ENCODE measurements around the gene CBX8. TPM values are rescaled to one million over a fixed set of nuclear protein-coding genes. Genes with fewer than 3 reads are reported as not detected.
A peak's percentile ranks its signal among the peaks of the same experiment; 100 is the strongest.

CBX8 gene
- total and polyA plus RNA-seq, 2 of the 8 experiments (the other 6 are each of a cell fraction or from before 2014, with no cell fraction given): 0.09 to 2.1 TPM

DNA sequence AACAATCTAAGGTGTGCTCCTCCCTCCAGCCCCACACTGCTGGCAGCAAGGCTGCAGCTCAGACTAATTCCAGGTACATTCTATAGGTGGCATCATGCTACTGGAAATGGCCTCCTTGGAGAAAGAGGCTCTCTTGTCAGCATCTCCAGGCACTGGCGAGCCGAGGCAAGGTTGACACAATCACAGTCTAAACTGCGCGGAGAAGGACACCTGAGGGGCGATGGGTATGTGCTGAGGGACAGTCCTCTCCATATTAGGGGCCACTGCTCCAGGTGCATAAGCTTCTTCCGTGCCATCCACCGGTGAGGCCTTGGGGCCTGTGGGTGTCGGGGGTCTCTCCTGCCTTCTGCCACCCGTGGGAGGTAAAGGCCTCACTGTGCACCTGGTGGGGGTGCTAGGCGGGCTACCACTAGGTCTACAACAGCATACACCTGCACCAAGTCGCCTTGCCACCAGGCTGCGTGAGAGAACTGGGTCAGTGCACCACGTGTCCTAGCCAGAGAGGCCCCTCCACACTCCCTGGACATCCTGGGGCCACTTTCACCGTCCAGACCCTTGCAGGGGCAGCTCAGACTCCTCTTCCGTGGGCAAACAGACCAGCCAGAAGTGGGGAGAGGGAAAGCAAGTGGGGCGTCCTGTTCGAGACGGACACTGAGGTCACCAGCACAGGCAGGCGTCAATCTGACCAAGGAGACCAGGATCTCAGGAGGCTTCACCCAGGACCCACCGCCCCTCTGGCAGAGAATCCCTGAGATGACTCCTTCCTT, 12.1 kb upstream of the CBX8 start:
- Histone ChIP-seq H3K36me3 (ENCODE audit: control insufficient read depth in 2 of 4, insufficient read depth in 4 of 4, low read length in 3 of 4) (peaks cover 0 to 4% (median 0%) of the 10 kb centered on the region in 4 experiments; a peak in 1 of 8 replicates), H3K79me2 (ENCODE audit: control insufficient read depth in 1 of 2, insufficient read depth in 2 of 2, low read length in 2 of 2) (no peaks in the 10 kb centered on the region), H3K4me1 (replicated peaks in 1 of 4; ENCODE audit: control insufficient read depth in 3 of 4, insufficient read depth in 4 of 4, low read length in 3 of 4) (peaks cover 0 to 58% (median 41%) of the 10 kb centered on the region in 4 experiments; a peak in 6 of 7 replicates), H3K27me3 (replicated peaks in 1 of 4; ENCODE audit: control insufficient read depth in 3 of 4, extremely low read depth in 1 of 4, insufficient read depth in 3 of 4, low read length in 3 of 4) (peaks cover 82 to 95% (median 93%) of the 10 kb centered on the region in 4 experiments), H2BK15ac (ENCODE audit: low read length) (peak overlapping the region; percentile 94; the same call in 1 of the 2 replicates), H3K4me3 (ENCODE audit: extremely low read depth in 1 of 4, insufficient read depth in 2 of 4, low read depth in 3 of 4, low read length in 4 of 4) (peak overlapping the region in 1 of 4 experiments; percentile 28; a peak in 1 of 8 replicates), H3K23ac (ENCODE audit: insufficient read length) (no peak overlapping the region), H2BK20ac (ENCODE audit: low read length) (0 out of 2 replicates have a peak overlapping the region, but pooled peaks have one; percentile 15), H4K5ac (ENCODE audit: insufficient read length, low read depth, low read length) (no peak overlapping the region), H3K27ac (ENCODE audit: low read depth, low read length) (no peak overlapping the region), H3K79me1 (ENCODE audit: low read depth, low read length) (no peaks in the 10 kb centered on the region), H4K91ac (replicated peaks; ENCODE audit: insufficient read length, low read length) (peak overlapping the region; percentile 48), H3K23me2 (ENCODE audit: low read depth, low read length) (peaks cover 5% of the 10 kb centered on the region), H3K56ac (replicated peaks; ENCODE audit: insufficient read length, low read depth, low read length) (no peak overlapping the region), H3K14ac (ENCODE audit: insufficient read length) (no peak overlapping the region), H3K4me2 (ENCODE audit: insufficient read depth in 1 of 2, low read depth in 2 of 2, low read length in 2 of 2) (peak overlapping the region; percentile 51 to 63; a peak in 3 of 4 replicates), H4K20me1 (replicated peaks in 1 of 2; ENCODE audit: control insufficient read depth in 1 of 2, insufficient read depth in 2 of 2, low read length in 2 of 2) (peaks cover 0 to 35% of the 10 kb centered on the region in 2 experiments), H2AK5ac (ENCODE audit: low read depth, low read length) (no peak overlapping the region), H3K18ac (ENCODE audit: extremely low read depth, low read length) (peak overlapping the region; percentile 83), H4K8ac (ENCODE audit: extremely low read depth, insufficient read depth, low read length) (peak overlapping the region; percentile 31; the same call in 1 of the 2 replicates), H3K4ac (replicated peaks; ENCODE audit: insufficient read length, low read depth, low read length) (no peak overlapping the region), H3K9ac (replicated peaks in 1 of 4; ENCODE audit: extremely low read depth in 1 of 4, low read depth in 3 of 4, low read length in 3 of 4) (peak overlapping the region in 1 of 4 experiments; percentile 39; a peak in 2 of 7 replicates), H2BK12ac (ENCODE audit: low read depth, low read length) (peak overlapping the region; percentile 96), H2BK120ac (replicated peaks; ENCODE audit: low read depth, low read length) (no peak overlapping the region), H2BK5ac (ENCODE audit: low read depth, low read length) (no peak overlapping the region), H3K9me3 (ENCODE audit: insufficient read depth in 2 of 2, low read depth in 1 of 2, low read length in 1 of 2) (no peaks in the 10 kb centered on the region), H2AFZ (ENCODE audit: low read length) (no peak overlapping the region)
- ChIA-PET CTCF (ENCODE audit: partially characterized antibody) (interaction anchor here (0.7 to 19.1 kb wide), 38 partner anchors 10 to 293 kb away, joined by 3 to 576 read pairs (median 5); partner anchors contain the start of genes CBX4, CBX8 and GAA), POLR2A (ENCODE audit: partially characterized antibody) (interaction anchor here (0.7 to 24.0 kb wide), 12 partner anchors 9 to 183 kb away, joined by 3 to 374 read pairs (median 4); partner anchors contain the start of genes CBX4 and CBX8)
- 26% methylated on average over 20 of the region's 20 CpGs; no CpG with 5 or more reads in 1 of the 2 experiments for WGBS, 2 experiments (ENCODE audit: extremely low coverage in 1 of 2, insufficient coverage in 1 of 2, insufficient read length in 1 of 2, insufficient replicate concordance in 2 of 2, low coverage in 1 of 2, low lambda C conversion rate in 2 of 2, missing lambda C conversion rate in 1 of 2)
- DNase-seq (ENCODE audit: low read depth in 1 of 2, low spot score in 2 of 2): peak in 1 of 2 experiments; percentile 67
- peak; percentile 84 for FAIRE-seq
- TF ChIP-seq PHF8 (conservative IDR thresholded peaks at IDR 0.05; ENCODE audit: low read depth, low read length) (no peak), KDM4A (IDR thresholded peaks at IDR 0.05; ENCODE audit: low read depth, low read length, severe bottlenecking) (no peak), TEAD4 (IDR thresholded peaks at IDR 0.05; ENCODE audit: low read depth, low read length) (0 out of 2 replicates have a peak, but pooled peaks have one; percentile 22), JUND (IDR thresholded peaks at IDR 0.05; ENCODE audit: low read length) (no peak), CREB1 (IDR thresholded peaks at IDR 0.05) (no peak), JUN (IDR thresholded peaks at IDR 0.05; ENCODE audit: low read depth, low read length) (no peak), ZNF274 (IDR thresholded peaks at IDR 0.05; ENCODE audit: borderline replicate concordance, extremely low read depth, low read length) (no peak), KDM5A (IDR thresholded peaks at IDR 0.05; ENCODE audit: low read length) (no peak), RAD21 (IDR thresholded peaks at IDR 0.05 in 1 of 2, conservative IDR thresholded peaks at IDR 0.05 in 1 of 2; ENCODE audit: low read depth in 2 of 2, low read length in 2 of 2) (peak; percentile 88 to 94), GTF2F1 (IDR thresholded peaks at IDR 0.05; ENCODE audit: borderline replicate concordance, low read depth, low read length) (no peak)
- TF ChIP-seq, protein P1, sequence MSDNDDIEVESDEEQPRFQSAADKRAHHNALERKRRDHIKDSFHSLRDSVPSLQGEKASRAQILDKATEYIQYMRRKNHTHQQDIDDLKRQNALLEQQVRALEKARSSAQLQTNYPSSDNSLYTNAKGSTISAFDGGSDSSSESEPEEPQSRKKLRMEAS (IDR thresholded peaks at IDR 0.05): peak; percentile 79

Data from H1 (cell line).